IPS-18a (cell line): Measurements from ENCODE around the gene FSTL4.
"Not testable (repeated sequence)": the region's sequence is repeated elsewhere in the genome, so short reads cannot be mapped to it uniquely, and the experiment has no call there.

Experiments
- H3K27ac ChIP-seq: one replicate; pipeline ENCODE4 v1.5.1; 2013; ENCODE audit warnings: low read length
- H3K27me3 ChIP-seq: one replicate; pipeline ENCODE4 v1.6.1; 2013; ENCODE audit warnings: mild to moderate bottlenecking, low read length; ENCODE audit not compliant: control insufficient read depth, insufficient read depth
- H3K36me3 ChIP-seq: one replicate; pipeline ENCODE4 v1.6.1; 2013; ENCODE audit warnings: low read depth, low read length; ENCODE audit not compliant: control insufficient read depth
- H3K4me1 ChIP-seq: one replicate; pipeline ENCODE4 v1.6.1; 2013; ENCODE audit warnings: low read depth, low read length; ENCODE audit not compliant: control insufficient read depth
- H3K4me3 ChIP-seq: one replicate; pipeline ENCODE4 v1.5.1; 2013; ENCODE audit warnings: low read length
- H3K9ac ChIP-seq: one replicate; pipeline ENCODE4 v1.6.1; 2013; ENCODE audit warnings: mild to moderate bottlenecking, low read length, moderate library complexity
- H3K9me3 ChIP-seq: one replicate; pipeline ENCODE4 v1.6.1; 2013; ENCODE audit warnings: low read depth, low read length; ENCODE audit not compliant: control insufficient read depth

The FSTL4 gene

DNA sequence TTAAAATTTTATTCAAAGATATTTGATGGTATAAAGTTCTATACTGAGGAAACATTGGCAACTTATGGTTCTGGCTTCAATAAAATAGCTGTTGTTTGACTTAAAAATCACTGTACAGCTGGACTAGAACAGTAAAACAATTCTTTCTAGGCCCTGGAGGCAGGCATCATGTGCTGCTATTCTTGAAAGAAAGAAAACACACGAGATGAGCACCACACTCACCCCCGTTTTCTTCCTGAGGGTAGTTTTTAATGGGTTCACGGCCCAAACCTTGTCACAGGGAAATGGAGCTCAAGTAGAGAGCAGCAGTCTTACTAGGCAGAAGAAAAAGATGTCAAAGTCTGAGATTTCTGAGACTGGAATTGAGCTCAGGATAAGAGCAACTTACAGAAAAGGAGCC is 68.0 kb downstream of the FSTL4 start:
- H3K36me3 ChIP-seq: no peaks in the 10 kb centered on the region
- no peaks in the 10 kb centered on the region for H3K27me3 ChIP-seq
- H3K9me3 ChIP-seq: no peaks in the 10 kb centered on the region
- no peak overlapping the region for H3K9ac ChIP-seq
- H3K4me3 ChIP-seq: no peak overlapping the region
- no peak overlapping the region for H3K27ac ChIP-seq
- no peaks in the 10 kb centered on the region for H3K4me1 ChIP-seq

DNA sequence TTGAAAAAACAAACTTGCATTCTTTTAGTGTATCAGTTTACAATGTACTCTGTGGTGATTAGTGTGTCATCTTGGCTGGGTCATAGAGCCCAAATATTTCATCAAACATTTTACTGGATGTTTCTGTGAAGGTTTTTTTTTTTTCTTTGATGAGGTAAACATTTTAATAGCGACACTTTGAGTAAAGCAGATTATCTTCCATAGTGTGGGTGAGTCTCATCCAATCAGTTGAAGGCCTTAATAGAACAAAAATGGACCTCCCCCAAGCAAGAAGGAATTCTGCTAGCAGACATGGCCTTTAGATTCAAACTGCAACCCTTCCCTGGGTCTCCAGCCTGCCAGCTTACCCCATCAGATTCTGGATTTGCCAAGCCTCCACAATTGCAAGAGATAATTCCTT is 72.5 kb downstream of the FSTL4 start:
- H3K9me3 ChIP-seq: no peaks in the 10 kb centered on the region
- no peaks in the 10 kb centered on the region for H3K4me1 ChIP-seq
- H3K27ac ChIP-seq: no peak overlapping the region
- no peaks in the 10 kb centered on the region for H3K36me3 ChIP-seq
- no peak overlapping the region for H3K4me3 ChIP-seq
- H3K9ac ChIP-seq: no peak overlapping the region
- no peaks in the 10 kb centered on the region for H3K27me3 ChIP-seq

DNA sequence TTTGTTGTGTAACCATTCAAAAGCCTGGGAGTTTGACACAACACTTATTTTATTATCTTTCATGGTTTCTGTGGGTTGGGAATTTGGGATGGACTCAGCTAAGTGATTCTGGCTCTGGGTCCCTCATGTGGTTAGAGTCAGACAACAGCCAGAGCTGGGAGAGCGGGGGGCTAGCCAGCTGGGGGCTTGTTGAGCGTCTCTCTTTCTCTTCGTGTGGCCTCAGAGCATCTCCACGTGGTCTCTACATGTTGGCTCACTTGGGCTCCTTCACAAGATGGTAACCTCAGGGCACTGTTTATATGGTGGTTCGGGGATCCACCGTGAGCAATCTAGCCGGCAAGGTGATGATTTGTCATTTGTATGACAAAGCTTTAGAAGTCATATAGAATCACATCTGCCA is 73.6 kb downstream of the FSTL4 start:
- H3K4me3 ChIP-seq: no peak overlapping the region
- no peaks in the 10 kb centered on the region for H3K36me3 ChIP-seq
- H3K9me3 ChIP-seq: no peaks in the 10 kb centered on the region
- no peaks in the 10 kb centered on the region for H3K4me1 ChIP-seq
- H3K27ac ChIP-seq: no peak overlapping the region
- H3K27me3 ChIP-seq: no peaks in the 10 kb centered on the region
- no peak overlapping the region for H3K9ac ChIP-seq

DNA sequence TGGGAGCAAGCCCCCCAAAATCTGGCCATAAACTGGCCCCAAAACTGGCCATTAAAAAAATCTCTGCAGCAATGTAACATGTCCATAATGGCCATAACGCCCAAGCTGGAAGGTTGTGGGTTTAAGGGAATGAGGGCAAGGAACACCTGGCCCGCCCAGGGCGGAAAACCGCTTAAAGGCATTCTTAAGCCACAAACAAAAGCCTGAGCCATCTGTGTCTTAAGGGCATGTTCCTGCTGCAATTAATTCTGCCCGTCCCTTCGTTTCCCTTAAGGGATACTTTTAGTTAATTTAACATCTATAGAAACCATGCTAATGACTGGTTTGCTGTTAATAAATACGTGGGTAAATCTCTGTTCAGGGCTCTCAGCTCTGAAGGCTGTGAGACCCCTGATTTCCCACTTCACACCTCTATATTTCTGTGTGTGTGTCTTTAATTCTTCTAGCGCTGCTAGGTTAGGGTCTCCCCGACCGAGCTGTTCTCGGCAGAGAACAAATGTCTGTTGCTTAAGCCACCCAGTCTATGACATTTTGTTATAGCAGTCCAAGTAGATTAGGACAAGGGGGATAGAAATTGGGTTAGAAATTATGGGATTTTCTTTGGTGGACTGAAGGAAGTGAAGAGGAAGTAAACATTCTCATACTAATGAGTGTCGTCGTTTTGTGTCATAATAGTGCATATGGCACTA is 77.0 kb downstream of the FSTL4 start:
- not testable (repeated sequence) for H3K9ac ChIP-seq, H3K27me3 ChIP-seq, H3K9me3 ChIP-seq, H3K36me3 ChIP-seq, H3K4me3 ChIP-seq, H3K4me1 ChIP-seq, H3K27ac ChIP-seq

DNA sequence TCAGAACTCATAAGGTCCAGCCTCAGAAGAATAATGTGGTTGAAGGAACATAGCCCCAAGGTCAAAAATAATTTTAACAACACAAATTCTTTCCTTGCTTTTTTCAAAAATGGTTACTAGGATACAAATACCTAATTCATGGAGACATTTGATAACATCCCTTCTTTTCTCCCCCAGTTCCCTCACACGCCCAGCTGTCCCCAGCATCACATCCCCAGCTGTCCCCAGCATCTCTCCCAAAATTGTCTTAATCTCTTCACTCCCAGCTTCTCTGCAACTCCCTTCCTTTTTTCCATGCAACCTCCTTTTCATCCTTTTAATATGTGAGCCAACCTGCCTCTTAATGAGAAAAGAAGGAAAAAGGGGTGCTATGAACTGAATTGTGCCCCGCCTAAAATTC is 77.8 kb downstream of the FSTL4 start:
- H3K27me3 ChIP-seq: no peaks in the 10 kb centered on the region
- no peak overlapping the region for H3K27ac ChIP-seq
- no peak overlapping the region for H3K4me3 ChIP-seq
- H3K9me3 ChIP-seq: no peaks in the 10 kb centered on the region
- H3K4me1 ChIP-seq: no peaks in the 10 kb centered on the region
- H3K9ac ChIP-seq: no peak overlapping the region
- no peaks in the 10 kb centered on the region for H3K36me3 ChIP-seq

DNA sequence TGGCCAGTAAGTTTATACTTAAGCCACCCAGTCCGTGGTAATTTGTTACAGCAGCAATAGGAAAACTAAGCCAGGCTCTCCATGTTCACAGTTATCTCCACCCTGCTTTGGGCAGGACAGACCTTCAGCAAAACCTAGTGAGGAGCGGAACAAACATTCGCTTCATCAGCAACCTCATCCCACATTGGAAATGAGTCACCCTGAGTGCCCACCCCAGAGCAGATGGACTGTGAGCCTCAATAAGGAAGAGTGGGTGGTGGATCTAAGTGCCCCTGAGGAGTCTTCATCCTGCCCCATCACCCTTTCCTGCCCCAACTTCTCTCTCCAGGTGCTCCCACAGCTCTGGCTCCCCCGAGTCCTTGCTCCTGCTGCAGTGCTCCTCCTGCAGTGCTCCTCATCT is 78.8 kb downstream of the FSTL4 start:
- no peaks in the 10 kb centered on the region for H3K4me1 ChIP-seq
- no peak overlapping the region for H3K27ac ChIP-seq
- H3K9me3 ChIP-seq: no peaks in the 10 kb centered on the region
- no peak overlapping the region for H3K4me3 ChIP-seq
- H3K27me3 ChIP-seq: no peaks in the 10 kb centered on the region
- H3K9ac ChIP-seq: no peak overlapping the region
- H3K36me3 ChIP-seq: no peaks in the 10 kb centered on the region

DNA sequence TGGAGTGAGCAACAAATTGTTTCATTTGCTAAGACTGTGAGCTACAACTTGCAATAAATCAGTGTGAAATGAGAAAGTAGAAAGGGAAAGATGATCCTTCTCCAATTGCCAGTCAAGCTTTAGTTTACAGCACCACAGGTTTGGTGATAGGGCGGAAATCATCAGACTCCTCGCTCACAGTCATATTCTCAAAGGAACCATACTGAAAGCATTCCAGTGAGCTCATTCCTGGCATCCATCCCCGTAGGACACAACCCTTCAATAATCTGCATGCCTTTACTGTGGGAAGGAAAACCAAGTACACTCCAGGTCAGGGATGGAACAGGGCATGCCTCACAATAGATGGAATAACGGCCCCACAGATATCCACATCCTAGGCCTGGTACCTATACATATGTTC is 80.7 kb downstream of the FSTL4 start:
- H3K9ac ChIP-seq: no peak overlapping the region
- H3K4me3 ChIP-seq: no peak overlapping the region
- H3K27ac ChIP-seq: no peak overlapping the region
- no peaks in the 10 kb centered on the region for H3K36me3 ChIP-seq
- no peaks in the 10 kb centered on the region for H3K27me3 ChIP-seq
- H3K9me3 ChIP-seq: no peaks in the 10 kb centered on the region
- H3K4me1 ChIP-seq: no peaks in the 10 kb centered on the region

DNA sequence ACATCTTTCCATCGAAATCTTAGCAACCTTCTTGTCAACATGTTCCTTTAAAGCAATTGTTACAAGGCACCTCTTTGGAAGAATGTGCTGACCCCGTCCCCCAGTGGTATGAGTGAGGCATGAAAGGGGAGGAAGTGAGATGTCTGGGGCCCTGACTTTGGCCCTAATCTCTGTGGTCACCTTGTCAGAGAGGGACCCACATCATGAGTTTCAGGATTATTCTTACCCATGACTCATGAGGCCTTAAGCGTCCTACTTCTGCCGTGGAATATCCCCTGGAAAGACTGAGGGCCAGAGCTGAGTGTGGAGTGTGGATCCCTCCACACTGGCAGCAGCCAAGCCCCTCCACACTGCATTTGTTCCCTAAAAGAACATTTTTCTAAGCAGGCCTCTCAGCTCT is 81.2 kb downstream of the FSTL4 start:
- Histone ChIP-seq H3K9me3 (no peaks in the 10 kb centered on the region), H3K27me3 (no peaks in the 10 kb centered on the region), H3K4me3 (no peak overlapping the region), H3K9ac (no peak overlapping the region), H3K36me3 (no peaks in the 10 kb centered on the region), H3K27ac (no peak overlapping the region), H3K4me1 (no peaks in the 10 kb centered on the region)

DNA sequence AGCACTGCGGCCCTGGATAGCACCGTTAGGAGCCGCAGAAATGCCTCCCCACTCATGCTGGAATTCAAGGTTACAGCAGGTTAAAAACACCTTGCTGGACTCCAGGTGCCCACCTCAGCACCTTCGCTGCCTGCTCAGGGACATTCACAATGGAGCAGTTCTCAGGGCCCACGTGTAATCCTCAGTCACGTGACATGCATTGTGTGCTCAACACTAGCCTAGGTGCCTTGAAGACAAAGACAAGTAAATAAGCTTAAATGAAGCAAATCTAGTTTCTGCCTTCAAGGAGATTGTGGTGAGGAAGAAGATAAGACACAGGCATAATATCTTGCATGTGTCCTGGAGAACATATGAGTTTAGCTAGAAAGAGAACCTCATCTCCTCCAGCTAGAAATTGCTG is 82.1 kb downstream of the FSTL4 start:
- H3K36me3 ChIP-seq: no peaks in the 10 kb centered on the region
- H3K4me1 ChIP-seq: peaks cover 1% of the 10 kb centered on the region
- H3K9me3 ChIP-seq: no peaks in the 10 kb centered on the region
- H3K27ac ChIP-seq: no peak overlapping the region
- no peaks in the 10 kb centered on the region for H3K27me3 ChIP-seq
- H3K9ac ChIP-seq: no peak overlapping the region
- no peak overlapping the region for H3K4me3 ChIP-seq

DNA sequence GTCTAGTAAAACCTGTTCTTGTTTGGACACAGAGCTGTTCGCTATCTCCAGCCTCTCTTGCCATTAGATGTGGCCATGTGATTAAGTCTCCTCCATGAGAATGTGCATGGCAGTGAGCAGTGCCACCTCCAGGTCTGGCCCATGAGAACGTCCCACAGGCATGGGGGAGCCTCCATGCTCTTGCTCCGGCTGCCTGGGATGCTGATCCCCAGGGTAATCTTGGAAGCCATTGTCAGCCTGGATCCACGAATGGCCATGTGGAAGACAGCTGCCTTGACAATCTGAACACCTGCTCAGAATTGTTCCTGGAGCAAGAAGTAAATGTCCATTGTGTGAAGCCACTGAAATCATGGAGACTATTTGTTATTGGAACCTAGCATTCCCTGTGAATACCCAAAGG is 83.5 kb downstream of the FSTL4 start:
- Histone ChIP-seq H3K4me3 (no peak overlapping the region), H3K36me3 (no peaks in the 10 kb centered on the region), H3K9ac (no peak overlapping the region), H3K27ac (no peak overlapping the region), H3K9me3 (no peaks in the 10 kb centered on the region), H3K27me3 (no peaks in the 10 kb centered on the region), H3K4me1 (peaks cover 11% of the 10 kb centered on the region)

DNA sequence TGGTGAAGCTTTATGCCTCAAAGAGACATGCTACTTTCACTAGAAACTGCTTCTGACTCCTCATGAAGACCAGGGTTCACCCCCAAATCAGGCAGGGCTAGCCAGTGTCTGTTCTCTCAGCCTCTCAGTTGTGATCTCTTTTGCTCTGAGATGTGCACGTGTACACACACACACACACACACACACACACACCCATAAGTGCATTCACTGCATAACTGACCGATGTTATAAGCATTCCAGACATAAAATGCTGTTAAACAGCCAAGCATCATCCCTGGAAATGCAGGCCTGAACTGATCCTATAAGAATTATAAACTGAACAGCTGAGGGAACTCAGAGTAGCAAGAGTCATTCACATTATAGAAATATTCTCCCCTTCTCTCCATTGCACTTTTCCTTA is 85.0 kb downstream of the FSTL4 start:
- Histone ChIP-seq H3K27ac (no peak overlapping the region), H3K36me3 (no peaks in the 10 kb centered on the region), H3K9me3 (no peaks in the 10 kb centered on the region), H3K9ac (no peak overlapping the region), H3K4me3 (no peak overlapping the region), H3K4me1 (peaks cover 11% of the 10 kb centered on the region), H3K27me3 (no peaks in the 10 kb centered on the region)

DNA sequence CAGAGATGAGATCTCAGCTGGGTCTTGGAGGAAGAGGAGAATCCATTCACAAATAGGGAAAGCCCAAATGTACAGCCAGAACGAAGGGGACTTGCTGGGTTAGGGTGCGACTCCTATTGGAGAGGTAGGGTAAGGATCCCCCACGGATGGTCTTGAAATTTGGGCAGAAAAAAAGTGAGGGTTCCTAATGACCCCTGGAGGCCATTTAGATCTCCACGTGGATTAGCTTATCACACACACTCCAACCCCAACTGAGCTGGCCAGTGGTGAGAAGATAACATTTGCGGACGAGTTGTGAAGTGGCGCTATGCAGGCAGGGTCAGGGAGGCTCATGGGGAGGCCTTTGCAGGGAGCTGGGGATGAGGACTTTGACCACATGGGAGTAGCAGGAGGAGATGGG is 86.0 kb downstream of the FSTL4 start:
- Histone ChIP-seq H3K27ac (no peak overlapping the region), H3K9ac (no peak overlapping the region), H3K4me3 (no peak overlapping the region), H3K36me3 (no peaks in the 10 kb centered on the region), H3K4me1 (peaks cover 11% of the 10 kb centered on the region), H3K27me3 (no peaks in the 10 kb centered on the region), H3K9me3 (no peaks in the 10 kb centered on the region)
